K562 (cell line): ENCODE results near the gene SLC25A4. TPM values are rescaled to one million over a fixed set of nuclear protein-coding genes. Genes with fewer than 3 reads are reported as not detected.

ENCODE experiments used
- CC2D1A ChIP-seq: fragments of 450-650 bp; IDR thresholded peaks from 2 replicates; pipeline ENCODE4 v1.6.1; 2017; ENCODE audit warnings: mild to moderate bottlenecking
- CREB1 ChIP-seq, 2 experiments: sonication (generic) in 1 of 2; formaldehyde crosslinking in 1 of 2; IDR thresholded peaks; 2 replicates each; pipeline versions ENCODE4 v1.6.1 to v1.8.0; 2012 to 2022; ENCODE audit warnings: inconsistent platforms in 1 of 2, mild to moderate bottlenecking in 1 of 2, missing genetic modification reagents in 1 of 2, moderate library complexity in 1 of 2
- GTF2F1 ChIP-seq: IDR thresholded peaks from 2 replicates; pipeline ENCODE4 v1.6.1; 2011; ENCODE audit warnings: low read depth, low read length, improper control_type of control experiment
- HNRNPLL ChIP-seq: fragments of 200-400 bp; formaldehyde crosslinking; IDR thresholded peaks from 2 replicates; pipeline ENCODE4 v1.6.1; 2017; ENCODE audit warnings: low read length, low read depth, mild to moderate bottlenecking; ENCODE audit not compliant: poor library complexity, severe bottlenecking
- KAT8 ChIP-seq: fragments of 450-650 bp; IDR thresholded peaks from 2 replicates; pipeline ENCODE4 v1.6.1; 2016; ENCODE audit warnings: low read depth, mild to moderate bottlenecking
- MEF2A ChIP-seq: IDR thresholded peaks from 2 replicates; pipeline ENCODE4 v1.6.1; 2011; ENCODE audit warnings: low read depth, mild to moderate bottlenecking, low read length, moderate library complexity; ENCODE audit not compliant: control insufficient read depth
- MYBL2 ChIP-seq, 2 experiments: fragments of 450-650 bp in 1 of 2; sonication (generic) in 1 of 2; formaldehyde crosslinking in 1 of 2; IDR thresholded peaks; 2 replicates each; pipeline versions ENCODE4 v1.6.1 to v1.8.1; 2017 to 2022; ENCODE audit warnings: borderline replicate concordance in 1 of 2, inconsistent platforms in 1 of 2, low read depth in 1 of 2, mild to moderate bottlenecking in 1 of 2, missing genetic modification reagents in 1 of 2, moderate library complexity in 1 of 2
- PHF20 ChIP-seq: fragments of 450-650 bp; IDR thresholded peaks from 2 replicates; pipeline ENCODE4 v1.6.1; 2018; ENCODE audit not compliant: partially characterized antibody
- TRIM24 ChIP-seq, 2 experiments: fragments of 450-650 bp; IDR thresholded peaks; 2 replicates each; pipeline ENCODE4 v1.6.1; 2016
- ZFPM2 ChIP-seq: fragments of 250-450 bp; sonication (Bioruptor Pico); IDR thresholded peaks from 2 replicates; pipeline ENCODE4 v1.5.1; 2022; ENCODE audit warnings: mild to moderate bottlenecking
- ZNF24 ChIP-seq: fragments of 450-650 bp; IDR thresholded peaks from 2 replicates; pipeline ENCODE4 v1.6.1; 2016
- polyA plus RNA-seq, 8 experiments: library from polyadenylated mRNA; depleted of rRNA in 4 of 8; stranded (reverse) in 5 of 8; unstranded in 3 of 8; fragments of >200 nt; fragmentation: Nextera tagmentation in 2 of 8; fragmentation: Illumina TruSeq in 1 of 8; extraction: Ambion mirVana in 2 of 8; extraction: Trizol in 1 of 8; gene quantifications; 2 replicates each; pipeline versions ENCODE4 v1.2.1 to v1.2.3, GENCODE V29; 2011 to 2014; ENCODE audit warnings: inconsistent platforms in 1 of 8, missing spikeins in 1 of 8
- total RNA-seq, 7 experiments: library from RNA; depleted of rRNA in 6 of 7; stranded (reverse); fragments of >200 nt in 6 of 7; fragmentation: Illumina TruSeq in 2 of 7; extraction: Trizol in 2 of 7; gene quantifications; 2 replicates each; pipeline versions ENCODE4 v1.2.1 to v1.2.3, GENCODE V29; 2011 to 2021; ENCODE audit warnings: low replicate concordance in 1 of 7
- TF ChIP-seq, protein P1 (sequence below): fragments of 450-650 bp; IDR thresholded peaks from 2 replicates; pipeline ENCODE4 v1.6.1; 2016; ENCODE audit warnings: mild to moderate bottlenecking, moderate library complexity
- TF ChIP-seq, protein P2 (sequence below): sonication (generic); IDR thresholded peaks from 2 replicates; pipeline ENCODE4 v1.6.1; 2016
- TF ChIP-seq, protein P3 (sequence below): fragments of 450-650 bp; formaldehyde crosslinking; IDR thresholded peaks from 2 replicates; pipeline ENCODE4 v1.4.0; 2020; ENCODE audit warnings: mild to moderate bottlenecking, moderate library complexity

SLC25A4 gene
- total and polyA plus RNA-seq, 9 of the 15 experiments (the other 6 are each of a cell fraction or from before 2014, with no cell fraction given) = 8.3 to 28.6 (median 19.5) TPM

DNA sequence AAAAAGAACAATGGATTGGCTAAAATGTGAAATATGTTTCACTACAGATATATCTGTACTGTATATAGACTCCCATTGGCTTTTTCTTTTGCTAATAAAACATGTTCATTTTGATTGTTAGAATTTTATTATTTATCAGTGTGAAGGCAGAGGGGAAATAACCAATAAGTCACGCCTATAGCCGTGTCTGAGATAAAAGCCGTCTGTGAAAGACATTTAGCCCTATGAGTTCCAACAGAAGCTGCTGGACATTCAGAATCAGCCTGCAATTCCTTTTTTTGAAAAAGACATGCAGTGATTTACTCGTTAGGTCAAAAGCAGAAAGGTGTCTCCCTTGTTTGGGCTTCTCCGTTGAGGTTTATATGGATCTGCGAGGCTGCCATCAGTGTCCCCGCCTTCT, 24.2 kb upstream of the SLC25A4 start (continued):
- TF ChIP-seq, protein P1, sequence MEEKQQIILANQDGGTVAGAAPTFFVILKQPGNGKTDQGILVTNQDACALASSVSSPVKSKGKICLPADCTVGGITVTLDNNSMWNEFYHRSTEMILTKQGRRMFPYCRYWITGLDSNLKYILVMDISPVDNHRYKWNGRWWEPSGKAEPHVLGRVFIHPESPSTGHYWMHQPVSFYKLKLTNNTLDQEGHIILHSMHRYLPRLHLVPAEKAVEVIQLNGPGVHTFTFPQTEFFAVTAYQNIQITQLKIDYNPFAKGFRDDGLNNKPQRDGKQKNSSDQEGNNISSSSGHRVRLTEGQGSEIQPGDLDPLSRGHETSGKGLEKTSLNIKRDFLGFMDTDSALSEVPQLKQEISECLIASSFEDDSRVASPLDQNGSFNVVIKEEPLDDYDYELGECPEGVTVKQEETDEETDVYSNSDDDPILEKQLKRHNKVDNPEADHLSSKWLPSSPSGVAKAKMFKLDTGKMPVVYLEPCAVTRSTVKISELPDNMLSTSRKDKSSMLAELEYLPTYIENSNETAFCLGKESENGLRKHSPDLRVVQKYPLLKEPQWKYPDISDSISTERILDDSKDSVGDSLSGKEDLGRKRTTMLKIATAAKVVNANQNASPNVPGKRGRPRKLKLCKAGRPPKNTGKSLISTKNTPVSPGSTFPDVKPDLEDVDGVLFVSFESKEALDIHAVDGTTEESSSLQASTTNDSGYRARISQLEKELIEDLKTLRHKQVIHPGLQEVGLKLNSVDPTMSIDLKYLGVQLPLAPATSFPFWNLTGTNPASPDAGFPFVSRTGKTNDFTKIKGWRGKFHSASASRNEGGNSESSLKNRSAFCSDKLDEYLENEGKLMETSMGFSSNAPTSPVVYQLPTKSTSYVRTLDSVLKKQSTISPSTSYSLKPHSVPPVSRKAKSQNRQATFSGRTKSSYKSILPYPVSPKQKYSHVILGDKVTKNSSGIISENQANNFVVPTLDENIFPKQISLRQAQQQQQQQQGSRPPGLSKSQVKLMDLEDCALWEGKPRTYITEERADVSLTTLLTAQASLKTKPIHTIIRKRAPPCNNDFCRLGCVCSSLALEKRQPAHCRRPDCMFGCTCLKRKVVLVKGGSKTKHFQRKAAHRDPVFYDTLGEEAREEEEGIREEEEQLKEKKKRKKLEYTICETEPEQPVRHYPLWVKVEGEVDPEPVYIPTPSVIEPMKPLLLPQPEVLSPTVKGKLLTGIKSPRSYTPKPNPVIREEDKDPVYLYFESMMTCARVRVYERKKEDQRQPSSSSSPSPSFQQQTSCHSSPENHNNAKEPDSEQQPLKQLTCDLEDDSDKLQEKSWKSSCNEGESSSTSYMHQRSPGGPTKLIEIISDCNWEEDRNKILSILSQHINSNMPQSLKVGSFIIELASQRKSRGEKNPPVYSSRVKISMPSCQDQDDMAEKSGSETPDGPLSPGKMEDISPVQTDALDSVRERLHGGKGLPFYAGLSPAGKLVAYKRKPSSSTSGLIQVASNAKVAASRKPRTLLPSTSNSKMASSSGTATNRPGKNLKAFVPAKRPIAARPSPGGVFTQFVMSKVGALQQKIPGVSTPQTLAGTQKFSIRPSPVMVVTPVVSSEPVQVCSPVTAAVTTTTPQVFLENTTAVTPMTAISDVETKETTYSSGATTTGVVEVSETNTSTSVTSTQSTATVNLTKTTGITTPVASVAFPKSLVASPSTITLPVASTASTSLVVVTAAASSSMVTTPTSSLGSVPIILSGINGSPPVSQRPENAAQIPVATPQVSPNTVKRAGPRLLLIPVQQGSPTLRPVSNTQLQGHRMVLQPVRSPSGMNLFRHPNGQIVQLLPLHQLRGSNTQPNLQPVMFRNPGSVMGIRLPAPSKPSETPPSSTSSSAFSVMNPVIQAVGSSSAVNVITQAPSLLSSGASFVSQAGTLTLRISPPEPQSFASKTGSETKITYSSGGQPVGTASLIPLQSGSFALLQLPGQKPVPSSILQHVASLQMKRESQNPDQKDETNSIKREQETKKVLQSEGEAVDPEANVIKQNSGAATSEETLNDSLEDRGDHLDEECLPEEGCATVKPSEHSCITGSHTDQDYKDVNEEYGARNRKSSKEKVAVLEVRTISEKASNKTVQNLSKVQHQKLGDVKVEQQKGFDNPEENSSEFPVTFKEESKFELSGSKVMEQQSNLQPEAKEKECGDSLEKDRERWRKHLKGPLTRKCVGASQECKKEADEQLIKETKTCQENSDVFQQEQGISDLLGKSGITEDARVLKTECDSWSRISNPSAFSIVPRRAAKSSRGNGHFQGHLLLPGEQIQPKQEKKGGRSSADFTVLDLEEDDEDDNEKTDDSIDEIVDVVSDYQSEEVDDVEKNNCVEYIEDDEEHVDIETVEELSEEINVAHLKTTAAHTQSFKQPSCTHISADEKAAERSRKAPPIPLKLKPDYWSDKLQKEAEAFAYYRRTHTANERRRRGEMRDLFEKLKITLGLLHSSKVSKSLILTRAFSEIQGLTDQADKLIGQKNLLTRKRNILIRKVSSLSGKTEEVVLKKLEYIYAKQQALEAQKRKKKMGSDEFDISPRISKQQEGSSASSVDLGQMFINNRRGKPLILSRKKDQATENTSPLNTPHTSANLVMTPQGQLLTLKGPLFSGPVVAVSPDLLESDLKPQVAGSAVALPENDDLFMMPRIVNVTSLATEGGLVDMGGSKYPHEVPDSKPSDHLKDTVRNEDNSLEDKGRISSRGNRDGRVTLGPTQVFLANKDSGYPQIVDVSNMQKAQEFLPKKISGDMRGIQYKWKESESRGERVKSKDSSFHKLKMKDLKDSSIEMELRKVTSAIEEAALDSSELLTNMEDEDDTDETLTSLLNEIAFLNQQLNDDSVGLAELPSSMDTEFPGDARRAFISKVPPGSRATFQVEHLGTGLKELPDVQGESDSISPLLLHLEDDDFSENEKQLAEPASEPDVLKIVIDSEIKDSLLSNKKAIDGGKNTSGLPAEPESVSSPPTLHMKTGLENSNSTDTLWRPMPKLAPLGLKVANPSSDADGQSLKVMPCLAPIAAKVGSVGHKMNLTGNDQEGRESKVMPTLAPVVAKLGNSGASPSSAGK = no peak
- no peak for TF ChIP-seq PHF20
- no peak for TF ChIP-seq HNRNPLL
- TF ChIP-seq ZNF24 = no peak
- TF ChIP-seq, protein P2, sequence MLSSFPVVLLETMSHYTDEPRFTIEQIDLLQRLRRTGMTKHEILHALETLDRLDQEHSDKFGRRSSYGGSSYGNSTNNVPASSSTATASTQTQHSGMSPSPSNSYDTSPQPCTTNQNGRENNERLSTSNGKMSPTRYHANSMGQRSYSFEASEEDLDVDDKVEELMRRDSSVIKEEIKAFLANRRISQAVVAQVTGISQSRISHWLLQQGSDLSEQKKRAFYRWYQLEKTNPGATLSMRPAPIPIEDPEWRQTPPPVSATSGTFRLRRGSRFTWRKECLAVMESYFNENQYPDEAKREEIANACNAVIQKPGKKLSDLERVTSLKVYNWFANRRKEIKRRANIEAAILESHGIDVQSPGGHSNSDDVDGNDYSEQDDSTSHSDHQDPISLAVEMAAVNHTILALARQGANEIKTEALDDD = no peak
- no peak for TF ChIP-seq TRIM24 (IDR thresholded peaks at IDR 0.05)
- no peak for TF ChIP-seq CREB1 (IDR thresholded peaks at IDR 0.05)
- no peak for TF ChIP-seq CREB1 (CRISPR knock-in tag; IDR thresholded peaks at IDR 0.05)
- no peak for TF ChIP-seq MEF2A
- no peak for TF ChIP-seq KAT8
- TF ChIP-seq, protein P3, sequence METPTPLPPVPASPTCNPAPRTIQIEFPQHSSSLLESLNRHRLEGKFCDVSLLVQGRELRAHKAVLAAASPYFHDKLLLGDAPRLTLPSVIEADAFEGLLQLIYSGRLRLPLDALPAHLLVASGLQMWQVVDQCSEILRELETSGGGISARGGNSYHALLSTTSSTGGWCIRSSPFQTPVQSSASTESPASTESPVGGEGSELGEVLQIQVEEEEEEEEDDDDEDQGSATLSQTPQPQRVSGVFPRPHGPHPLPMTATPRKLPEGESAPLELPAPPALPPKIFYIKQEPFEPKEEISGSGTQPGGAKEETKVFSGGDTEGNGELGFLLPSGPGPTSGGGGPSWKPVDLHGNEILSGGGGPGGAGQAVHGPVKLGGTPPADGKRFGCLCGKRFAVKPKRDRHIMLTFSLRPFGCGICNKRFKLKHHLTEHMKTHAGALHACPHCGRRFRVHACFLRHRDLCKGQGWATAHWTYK = no peak
- TF ChIP-seq GTF2F1 = no peak
- no peak for TF ChIP-seq MYBL2 (IDR thresholded peaks at IDR 0.05; ENCODE audit: low read depth)
- no peak for TF ChIP-seq MYBL2 (CRISPR knock-in tag; IDR thresholded peaks at IDR 0.05; ENCODE audit: borderline replicate concordance)
- TF ChIP-seq CC2D1A = no peak
- no peak for TF ChIP-seq ZFPM2 (CRISPR knock-in tag)
- TF ChIP-seq, all 486 proteins: peak for 0
